ENCODE measurements around the gene SV2B. TPM values are rescaled to one million over a fixed set of nuclear protein-coding genes. Genes with fewer than 3 reads are reported as not detected.

SV2B gene
- polyA plus RNA-seq, 3 donors, result 0.56 to 2.1 (median 2.0) TPM

- no peak overlapping the region for H3K27ac ChIP-seq (ENCODE audit: low read depth, low read length)
- 69 to 89% (median 89%) methylated on average over 7 of the region's 7 CpGs for WGBS, 3 donors
Observed at GRCh38 chr15:91158415-91159394, 58.6 kb downstream of the SV2B start.

DNA sequence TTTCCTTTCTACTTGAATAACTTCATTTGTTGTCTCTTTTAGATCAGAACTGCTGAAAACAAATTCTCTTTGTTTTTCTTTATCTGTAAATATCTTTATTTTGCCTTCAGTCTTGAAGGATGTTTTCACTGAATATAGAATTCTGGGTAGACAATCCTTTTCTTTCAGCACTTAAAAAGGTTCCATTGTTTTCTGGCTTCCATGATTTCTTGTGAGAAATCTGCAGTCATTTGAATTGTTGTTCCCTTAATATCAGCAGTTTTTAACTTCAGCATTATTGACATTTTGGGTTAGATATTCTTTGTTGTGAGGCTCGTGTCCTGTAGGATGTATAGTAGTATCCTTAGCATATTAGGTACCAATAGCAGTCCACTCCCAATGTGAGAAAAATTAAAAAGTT lies 65.8 kb downstream of the SV2B start:
- no peak overlapping the region for H3K27ac ChIP-seq (ENCODE audit: low read depth, low read length)
- 68 to 87% (median 83%) methylated on average over 1 of the region's 1 CpG for WGBS, 3 donors

DNA sequence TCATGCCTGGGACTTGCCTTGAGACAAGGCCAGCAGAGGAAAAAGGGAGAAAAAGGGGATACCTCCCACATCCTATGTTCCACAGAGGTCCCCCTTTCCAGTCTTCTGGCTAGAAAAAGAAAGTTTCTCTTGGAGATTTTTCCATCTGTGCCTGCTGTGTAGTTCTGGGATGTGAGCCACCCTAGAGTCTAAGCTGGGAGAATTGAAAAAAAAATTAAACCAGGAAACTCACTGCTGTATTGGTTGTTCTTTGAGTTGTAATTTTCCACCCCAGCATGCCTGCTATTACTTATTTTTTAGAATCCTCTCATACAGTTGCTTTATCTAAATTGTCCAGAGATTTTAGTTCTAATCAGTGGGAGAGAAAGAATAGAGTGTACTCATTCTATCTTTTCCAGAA lies 68.4 kb downstream of the SV2B start:
- H3K27ac ChIP-seq (ENCODE audit: low read depth, low read length), result no peak overlapping the region

DNA sequence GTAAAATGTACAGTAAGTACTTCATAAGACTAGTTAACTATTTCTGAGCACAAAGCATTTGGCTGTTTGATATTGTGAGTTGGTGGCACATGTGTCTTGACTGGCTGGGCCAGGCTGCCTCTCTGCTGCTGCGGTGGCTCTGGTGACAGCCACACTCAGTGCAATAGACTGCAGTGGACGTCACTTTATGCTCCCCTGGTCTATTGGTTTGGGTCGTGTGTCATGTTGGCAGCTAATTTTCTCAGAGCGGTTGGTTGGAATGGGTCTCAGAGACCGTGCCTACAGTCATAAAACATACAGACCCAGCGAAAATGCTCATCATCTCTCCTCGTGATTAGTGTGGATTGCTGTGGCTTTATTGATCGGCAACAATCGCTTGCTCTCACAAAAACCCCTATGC lies 71.3 kb downstream of the SV2B start:
- 66 to 75% (median 71%) methylated on average over 9 of the region's 9 CpGs for WGBS, 3 donors
- no peak overlapping the region for H3K27ac ChIP-seq (ENCODE audit: low read depth, low read length)

DNA sequence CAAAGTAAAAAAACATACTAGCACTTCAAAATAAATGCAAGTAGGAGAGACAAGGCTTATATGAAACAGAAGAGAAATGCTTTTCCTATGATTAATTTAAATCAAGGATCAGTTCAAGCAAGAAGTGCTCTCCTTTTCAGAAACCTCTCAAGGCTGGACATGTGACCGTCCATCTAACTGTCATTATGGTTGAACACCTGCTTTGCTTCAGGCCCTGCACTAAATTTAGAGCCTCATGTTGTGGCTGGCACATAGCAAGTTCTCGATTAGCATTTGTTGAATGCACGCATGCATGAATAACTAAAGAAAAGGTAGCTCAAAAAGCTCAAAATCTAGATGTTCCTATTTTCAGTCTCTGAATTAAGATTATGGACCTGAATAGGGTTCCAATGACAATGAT lies 82.0 kb downstream of the SV2B start:
- H3K27ac ChIP-seq (ENCODE audit: low read depth, low read length), result no peak overlapping the region
- WGBS, 3 donors, result 73 to 92% (median 85%) methylated on average over 3 of the region's 3 CpGs

- H3K27ac ChIP-seq (ENCODE audit: low read depth, low read length), result no peak overlapping the region
- 21 to 32% (median 30%) methylated on average over 6 of the region's 6 CpGs for WGBS, 3 donors
Observed at GRCh38 chr15:91183596-91183995, 83.5 kb downstream of the SV2B start.

DNA sequence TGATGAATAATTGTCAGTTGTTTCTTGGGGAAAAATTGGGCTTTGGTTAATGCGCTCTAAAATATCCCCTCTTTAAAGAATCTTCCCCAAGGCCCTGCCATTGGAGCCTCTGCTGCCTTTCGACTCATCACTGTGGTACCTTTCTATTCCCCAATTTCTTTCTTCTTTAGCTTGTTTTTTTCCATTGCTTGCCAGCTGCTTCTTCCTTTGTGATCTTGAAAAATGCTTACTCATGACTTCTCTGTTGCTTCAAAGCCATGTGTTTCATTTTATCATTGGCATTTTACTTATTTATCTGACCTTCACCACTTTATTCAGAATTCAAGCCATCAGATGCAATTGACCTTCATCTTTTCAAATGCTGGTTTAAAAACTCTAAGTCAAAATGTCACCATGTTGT lies 84.4 kb downstream of the SV2B start:
- no peak overlapping the region for H3K27ac ChIP-seq (ENCODE audit: low read depth, low read length)
- 86 to 96% (median 92%) methylated on average over 2 of the region's 2 CpGs for WGBS, 3 donors

DNA sequence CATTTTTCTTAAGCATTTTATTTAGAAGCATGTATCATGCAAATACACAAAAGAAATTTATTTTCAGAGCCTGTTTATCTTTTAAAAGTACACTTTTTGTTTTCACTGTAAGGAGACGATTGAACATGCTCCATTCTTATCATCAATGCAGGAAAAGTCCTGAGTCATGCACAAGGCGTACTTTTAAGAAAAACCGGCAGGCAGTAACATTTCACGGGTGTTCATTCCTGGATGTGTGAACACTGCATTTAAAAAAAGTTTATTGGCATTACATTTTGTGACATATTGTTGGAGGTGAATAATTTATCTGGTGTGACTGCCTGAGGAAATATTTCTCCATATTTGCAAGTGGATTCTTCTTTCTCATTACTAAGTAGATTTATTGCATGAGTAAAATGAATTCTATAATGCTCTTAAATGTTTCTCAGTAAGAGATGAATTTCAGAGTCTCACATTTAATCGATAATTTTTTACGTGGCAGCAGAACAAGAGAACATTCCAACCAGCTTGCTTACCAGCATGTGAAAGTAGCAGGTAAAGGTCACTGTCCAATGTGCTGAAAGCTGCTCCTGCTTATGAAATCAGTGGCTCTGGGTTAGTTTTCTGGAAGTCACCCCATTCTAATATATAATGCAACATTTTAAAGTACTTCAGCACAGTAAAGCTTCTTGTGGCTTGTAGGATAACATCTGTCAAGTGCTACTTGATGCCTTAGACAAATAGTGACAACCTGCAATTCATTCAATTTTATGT lies 87.0 kb downstream of the SV2B start:
- 26 to 58% (median 55%) methylated on average over 6 of the region's 6 CpGs for WGBS, 3 donors
- no peak overlapping the region for H3K27ac ChIP-seq (ENCODE audit: low read depth, low read length)

DNA sequence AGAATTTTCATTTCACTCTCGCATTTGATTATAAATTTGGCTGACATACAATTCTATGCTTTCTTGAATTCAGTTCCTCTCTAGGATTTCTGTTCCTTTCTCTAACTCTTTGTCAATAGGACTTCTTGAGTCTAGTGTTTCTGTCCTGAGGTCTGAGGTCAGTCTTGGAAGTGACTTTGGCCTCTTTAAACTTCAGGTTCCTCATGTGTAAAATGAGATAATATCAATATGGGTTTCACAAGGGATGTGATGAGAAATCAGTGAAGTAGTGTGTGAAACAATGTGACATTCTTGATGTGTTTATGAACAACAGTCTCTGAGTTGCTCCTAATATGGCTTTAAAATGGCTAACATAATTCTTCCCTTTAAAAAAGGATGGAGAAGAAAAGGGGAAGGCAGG lies 92.2 kb downstream of the SV2B start:
- H3K27ac ChIP-seq (ENCODE audit: low read depth, low read length), result no peak overlapping the region
- 87 to 89% (median 88%) methylated on average over 1 of the region's 1 CpG for WGBS, 3 donors

- H3K27ac ChIP-seq (ENCODE audit: low read depth, low read length), result no peak overlapping the region
- WGBS, 3 donors, result 64 to 84% (median 84%) methylated on average over 11 of the region's 11 CpGs
Observed at GRCh38 chr15:91192690-91193377, 92.8 kb downstream of the SV2B start.

GRCh38 chr15:91193378-91193720 lies 93.3 kb downstream of the SV2B start:
- 46 to 49% (median 46%) methylated on average over 2 of the region's 2 CpGs for WGBS, 3 donors
- H3K27ac ChIP-seq (ENCODE audit: low read depth, low read length), result no peak overlapping the region

DNA sequence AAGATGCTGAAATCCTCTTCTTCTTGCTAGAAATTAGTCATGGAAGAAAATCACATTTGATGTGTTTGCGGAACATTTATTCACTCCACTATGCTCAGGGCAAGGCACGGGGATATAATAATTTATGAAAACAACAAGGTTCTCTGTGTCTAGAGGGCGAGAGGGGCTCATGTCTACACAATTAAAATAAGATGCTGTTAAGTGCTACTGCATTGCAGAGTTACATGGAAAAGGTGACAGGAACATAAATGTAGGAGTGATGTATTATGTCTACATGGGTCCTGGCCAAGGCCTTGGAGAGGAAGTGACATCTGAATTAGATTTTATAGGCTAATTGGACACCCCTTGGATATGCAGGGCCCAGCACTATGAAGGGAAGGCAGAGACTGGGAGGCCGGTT lies 96.1 kb downstream of the SV2B start:
- H3K27ac ChIP-seq (ENCODE audit: low read depth, low read length), result no peak overlapping the region
- WGBS, 3 donors, result 80 to 87% (median 86%) methylated on average over 4 of the region's 4 CpGs

DNA sequence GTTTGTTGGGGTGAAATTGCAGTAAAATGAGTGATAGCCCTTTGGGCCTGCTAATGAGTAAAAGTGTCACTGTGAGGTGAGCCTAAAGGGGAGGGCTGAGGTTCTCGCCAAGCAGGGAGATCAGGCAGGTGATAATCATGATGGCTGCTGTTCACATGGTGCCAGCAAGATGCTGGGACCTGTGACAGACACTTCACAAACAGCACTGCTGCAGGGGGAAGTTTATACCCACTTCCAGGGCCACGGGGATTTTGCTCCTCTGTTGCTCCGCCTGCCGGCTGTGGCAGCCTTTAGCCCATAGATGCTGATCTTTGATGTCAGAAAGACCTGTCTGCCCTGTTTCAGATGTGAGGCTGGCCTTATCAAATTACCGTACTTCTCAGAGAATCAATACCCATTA lies 96.7 kb downstream of the SV2B start:
- 42 to 77% (median 71%) methylated on average over 5 of the region's 5 CpGs for WGBS, 3 donors
- no peak overlapping the region for H3K27ac ChIP-seq (ENCODE audit: low read depth, low read length)

DNA sequence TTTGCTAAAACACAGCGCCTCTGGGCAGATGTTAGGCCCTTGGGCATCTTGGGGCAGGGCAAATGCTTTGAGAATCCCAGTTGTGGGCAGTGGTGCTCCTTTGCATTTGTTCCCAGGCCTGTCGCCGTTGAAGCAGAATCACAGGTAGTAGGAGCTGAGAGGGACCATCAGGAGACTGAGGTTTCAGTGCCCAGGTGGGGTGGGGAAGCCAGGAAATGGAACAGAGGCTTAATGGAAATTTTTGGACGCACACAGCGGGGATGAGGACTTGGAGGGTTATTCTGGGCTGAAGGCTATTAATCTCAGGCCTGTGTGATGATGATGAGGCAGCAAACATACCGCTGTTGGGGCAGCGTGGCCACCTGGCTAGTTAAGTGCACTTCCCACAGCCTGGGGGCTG lies 99.5 kb downstream of the SV2B start:
- 72 to 89% (median 87%) methylated on average over 7 of the region's 7 CpGs for WGBS, 3 donors
- no peak overlapping the region for H3K27ac ChIP-seq (ENCODE audit: low read depth, low read length)

DNA sequence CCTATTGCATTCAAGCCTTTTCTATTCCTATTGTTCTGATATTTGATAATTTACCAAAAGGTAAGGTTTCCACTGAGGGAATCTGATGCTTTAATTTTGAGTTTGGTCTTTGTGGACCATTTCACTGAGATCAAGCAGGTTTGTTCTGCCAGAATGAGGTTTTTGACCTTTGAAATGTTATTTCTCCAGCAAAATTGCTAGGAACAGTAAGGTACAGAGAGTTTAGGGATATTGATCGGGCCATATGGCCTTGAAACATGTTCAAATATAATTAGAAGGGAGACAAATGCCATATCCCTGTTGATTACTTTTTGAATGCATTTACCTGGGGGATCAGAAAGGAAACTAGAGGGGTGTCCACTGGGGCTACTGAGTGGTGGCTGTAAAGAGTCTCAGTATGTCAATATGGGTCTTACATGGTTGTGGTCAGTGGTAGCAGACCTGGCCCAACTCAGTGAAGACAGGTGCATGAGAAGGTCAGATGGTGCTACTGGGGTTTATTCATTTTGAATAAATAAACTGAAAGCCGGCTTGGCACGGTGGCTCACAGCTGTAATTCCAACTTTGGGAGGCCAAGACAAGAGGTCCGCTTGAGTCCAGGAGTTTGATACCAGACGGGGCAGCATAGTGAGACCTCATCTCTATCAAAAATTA lies 100.2 kb downstream of the SV2B start:
- no peak overlapping the region for H3K27ac ChIP-seq (ENCODE audit: low read depth, low read length)
- 57 to 95% (median 92%) methylated on average over 5 of the region's 5 CpGs for WGBS, 3 donors

DNA sequence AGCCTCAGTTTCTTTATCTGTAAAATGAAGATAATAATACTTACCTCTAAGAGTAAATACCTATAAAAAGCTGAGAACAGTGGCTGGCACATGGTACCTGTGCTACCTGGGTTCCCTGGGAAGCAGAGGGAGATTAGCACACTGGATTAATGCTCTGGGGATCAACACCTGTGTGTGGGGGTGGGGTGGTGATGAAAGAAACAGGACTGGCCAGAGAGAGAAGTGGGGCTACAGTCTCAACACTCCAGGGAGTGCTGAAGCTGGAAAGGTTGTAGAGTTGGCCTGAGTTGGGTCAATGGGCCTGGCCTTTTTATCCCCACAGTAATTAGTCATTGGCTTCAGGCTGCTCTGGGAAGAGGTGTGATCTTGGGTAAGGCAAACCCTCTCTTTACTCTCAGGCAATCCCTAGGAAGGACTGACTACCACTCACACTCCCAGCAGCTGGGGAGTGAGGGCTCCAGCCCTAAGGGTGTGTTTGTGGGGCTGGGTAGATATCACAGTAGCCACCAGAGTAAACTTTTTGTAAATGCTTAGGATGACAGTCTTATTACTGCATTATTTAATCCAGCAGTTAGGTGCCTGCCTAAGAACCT lies 102.5 kb downstream of the SV2B start:
- H3K27ac ChIP-seq (ENCODE audit: low read depth, low read length), result no peak overlapping the region

GRCh38 chr15:91203619-91204203 lies 103.7 kb downstream of the SV2B start:
- H3K27ac ChIP-seq (ENCODE audit: low read depth, low read length), result no peak overlapping the region
- WGBS, 3 donors, result 60 to 69% (median 68%) methylated on average over 7 of the region's 7 CpGs

DNA sequence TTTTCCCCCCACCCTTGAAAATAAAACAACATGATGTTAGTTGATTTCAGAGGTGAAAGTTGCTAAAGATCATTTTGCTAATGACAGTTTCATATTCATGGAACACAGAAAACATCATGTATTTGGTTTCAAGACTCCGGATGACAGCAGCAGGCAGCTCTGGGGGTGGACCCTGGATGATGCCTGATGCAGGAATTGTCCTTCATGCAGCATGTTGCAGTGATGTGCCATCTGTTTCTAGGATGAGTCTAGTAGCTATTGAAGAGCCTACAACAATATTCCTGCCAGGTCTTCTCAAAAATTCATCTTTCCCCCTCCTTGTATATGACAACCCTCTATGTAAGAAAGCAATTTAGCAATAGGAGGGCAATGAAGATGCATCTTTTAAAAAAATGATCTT lies 108.3 kb downstream of the SV2B start:
- H3K27ac ChIP-seq (ENCODE audit: low read depth, low read length), result no peak overlapping the region
- 57 to 86% (median 78%) methylated on average over 1 of the region's 1 CpG for WGBS, 3 donors
